Activated naive CD4-positive, alpha-beta T cell treated with anti-CD3 and anti-CD28 coated beads, Interleukin-2, amount 50 U/mL, for 72 hours (primary cell): Measurements from ENCODE around the gene HES4. TPM values are rescaled to one million over a fixed set of nuclear protein-coding genes. Genes with fewer than 3 reads are reported as not detected.
"Not testable (repeated sequence)": the region's sequence is repeated elsewhere in the genome, so short reads cannot be mapped to it uniquely, and the experiment has no call there.

ENCODE experiments used
- ATAC-seq, 2 donors: fragments of 150-1000 bp; cut with Tn5 transposase; 2 replicates each; pipeline ENCODE4 v1.10.0; 2021; ENCODE audit warnings: mild to moderate bottlenecking in 2 of 2, moderate library complexity in 2 of 2
- DNase-seq, 2 donors: peaks; one replicate each; pipeline ENCODE4 v3.0.0; 2021 to 2022; ENCODE audit warnings: low spot score in 2 of 2
- H3K27ac Mint-ChIP-seq, 2 donors: one replicate each; pipeline ENCODE4 v1.8.0; 2022; ENCODE audit warnings: mild to moderate bottlenecking in 2 of 2, mixed read lengths in 2 of 2
- H3K36me3 Mint-ChIP-seq, 2 donors: one replicate each; pipeline ENCODE4 v1.8.0; 2022; ENCODE audit warnings: mixed read lengths in 2 of 2
- H3K9me3 Mint-ChIP-seq, 2 donors: one replicate each; pipeline ENCODE4 v1.8.0; 2022; ENCODE audit warnings: mixed read lengths in 2 of 2
- total RNA-seq, 2 donors: library from RNA; stranded (reverse); gene quantifications; one replicate each; pipeline ENCODE4 v1.2.3, GENCODE V29; 2022

HES4 gene
- total RNA-seq, 2 donors from 2014 or later, result 3.2 to 4.4 TPM

GRCh38 chr1:979744-980072 is 20.2 kb downstream of the HES4 start:
- Mint-ChIP-seq H3K9me3 (no peaks in the 10 kb centered on the region), H3K36me3 (no peaks in the 10 kb centered on the region), H3K27ac (no peak overlapping the region)
- ATAC-seq, result no peak
- DNase-seq, result no peak

DNA sequence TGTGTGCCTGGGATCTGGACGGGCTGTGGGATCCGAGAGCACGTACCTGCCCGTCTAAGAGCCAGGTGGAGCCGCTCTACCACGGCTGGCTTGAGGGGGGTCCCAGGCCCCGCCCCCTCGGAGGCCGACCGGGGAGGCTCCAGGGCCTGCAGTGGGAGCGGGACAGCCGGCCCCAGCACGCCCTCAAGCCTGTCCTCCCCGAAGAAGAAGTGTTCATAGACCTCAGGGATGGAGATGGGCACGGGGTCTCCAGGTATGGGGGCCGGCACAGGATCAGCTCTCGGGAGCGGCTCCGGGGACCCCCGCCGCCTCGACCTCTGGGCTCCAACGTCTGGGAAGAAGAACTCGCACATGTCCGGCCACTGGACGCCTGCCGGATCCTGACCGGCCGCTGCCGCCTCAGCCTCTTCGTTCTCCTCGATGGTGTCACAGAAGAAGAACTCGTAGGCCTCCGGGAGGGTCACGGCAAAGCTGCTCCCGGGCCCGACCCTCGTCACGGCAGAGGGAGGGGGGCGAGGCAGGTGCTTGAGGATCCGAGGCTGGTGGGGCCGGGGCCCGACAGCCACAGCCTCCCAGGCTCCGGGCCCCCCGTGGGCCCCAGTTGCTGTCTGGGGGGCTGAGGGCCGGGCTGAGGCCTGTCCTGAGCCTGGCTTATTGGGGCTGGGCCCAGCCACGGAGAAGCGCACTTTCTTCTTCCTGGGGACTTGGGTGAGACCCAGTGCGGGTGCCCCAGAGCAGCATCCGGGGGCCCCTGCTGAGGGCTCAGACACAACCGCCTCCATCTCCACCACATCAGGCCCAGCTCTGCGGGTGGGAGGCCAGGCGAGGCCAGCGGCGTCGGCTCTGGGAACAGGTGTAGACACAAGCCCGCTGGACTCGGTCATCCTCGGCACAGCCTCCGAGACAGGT is 20.8 kb downstream of the HES4 start:
- H3K27ac Mint-ChIP-seq, result no peak overlapping the region
- DNase-seq (no peak), ATAC-seq (no peak)
- no peaks in the 10 kb centered on the region for H3K9me3 Mint-ChIP-seq
- no peaks in the 10 kb centered on the region for H3K36me3 Mint-ChIP-seq

GRCh38 chr1:978069-978834 is 21.6 kb downstream of the HES4 start:
- Mint-ChIP-seq H3K36me3 (no peaks in the 10 kb centered on the region), H3K27ac (no peak overlapping the region), H3K9me3 (no peaks in the 10 kb centered on the region)
- ATAC-seq (no peak), DNase-seq (no peak)

- not testable (repeated sequence) for ATAC-seq
Observed at GRCh38 chr1:976791-977190, 23.1 kb downstream of the HES4 start.

DNA sequence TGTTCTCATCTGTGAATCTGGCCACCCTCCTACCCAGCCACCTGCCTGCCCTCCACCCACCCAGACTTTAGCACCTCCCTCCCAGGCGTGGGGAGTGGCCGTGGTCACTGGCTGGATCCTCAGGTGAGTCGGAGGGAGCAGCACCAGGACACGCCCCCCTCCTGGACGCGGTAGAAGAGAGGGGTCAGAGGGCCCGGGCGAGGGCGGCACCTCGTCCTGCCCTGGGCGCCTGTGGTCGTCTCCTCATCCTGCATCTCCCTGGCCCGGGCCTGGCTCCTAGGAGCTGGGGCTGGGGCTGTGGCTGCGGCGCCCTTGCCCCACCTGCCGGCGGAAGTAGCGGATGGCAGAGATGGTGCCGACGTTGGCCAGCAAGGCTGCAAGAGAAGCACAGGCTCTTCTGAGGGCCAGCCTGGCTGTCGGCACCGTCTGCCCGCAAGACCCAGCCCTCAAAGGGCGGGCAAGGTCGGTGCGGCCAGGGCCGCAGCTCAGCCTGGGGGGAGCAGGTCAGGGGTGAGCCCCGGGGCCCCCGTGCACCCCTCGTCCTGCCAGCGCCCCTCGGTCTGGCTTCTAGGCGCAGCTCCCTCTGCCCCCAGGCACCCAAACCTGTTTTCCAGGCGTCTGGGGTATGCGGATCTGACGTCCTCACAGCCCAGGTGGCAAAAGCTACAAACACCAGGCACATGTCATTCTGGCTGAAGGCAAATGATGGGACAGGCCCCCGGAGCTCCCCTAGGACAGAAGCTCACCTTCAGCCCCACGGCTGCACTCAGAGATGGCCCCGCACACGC is 23.8 kb downstream of the HES4 start:
- Mint-ChIP-seq H3K27ac (no peak overlapping the region), H3K9me3 (no peaks in the 10 kb centered on the region), H3K36me3 (no peaks in the 10 kb centered on the region)
- peak; percentile 91 to 92 for ATAC-seq
- peak in 1 of 2 donors; percentile 75 for DNase-seq

More at GRCh38 chr1:976791-977190, 23.1 kb downstream of the HES4 start:
- not testable (repeated sequence) for H3K36me3 Mint-ChIP-seq, H3K27ac Mint-ChIP-seq, DNase-seq, H3K9me3 Mint-ChIP-seq

DNA sequence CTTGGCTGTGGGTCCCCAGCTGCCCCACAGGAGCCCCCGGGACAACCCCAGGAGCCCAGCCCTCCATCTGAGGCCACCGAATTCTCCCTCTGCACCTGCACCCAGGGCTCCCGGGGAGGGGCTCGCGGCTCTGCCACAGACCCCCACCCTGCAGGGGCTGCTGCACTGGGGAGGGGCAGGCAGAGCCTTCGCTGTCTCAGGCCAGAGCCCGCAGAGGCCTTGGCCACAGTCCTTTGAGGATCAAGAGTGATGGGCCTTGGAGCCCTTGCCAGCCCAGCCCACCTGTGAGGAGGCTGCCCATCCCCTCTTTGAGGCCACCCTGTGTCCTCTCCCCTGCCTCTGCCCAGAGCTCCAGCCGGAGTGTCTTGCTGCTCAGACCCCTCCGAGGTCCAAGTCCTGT is 24.5 kb downstream of the HES4 start:
- Mint-ChIP-seq H3K27ac (no peak overlapping the region), H3K36me3 (no peaks in the 10 kb centered on the region)

DNA sequence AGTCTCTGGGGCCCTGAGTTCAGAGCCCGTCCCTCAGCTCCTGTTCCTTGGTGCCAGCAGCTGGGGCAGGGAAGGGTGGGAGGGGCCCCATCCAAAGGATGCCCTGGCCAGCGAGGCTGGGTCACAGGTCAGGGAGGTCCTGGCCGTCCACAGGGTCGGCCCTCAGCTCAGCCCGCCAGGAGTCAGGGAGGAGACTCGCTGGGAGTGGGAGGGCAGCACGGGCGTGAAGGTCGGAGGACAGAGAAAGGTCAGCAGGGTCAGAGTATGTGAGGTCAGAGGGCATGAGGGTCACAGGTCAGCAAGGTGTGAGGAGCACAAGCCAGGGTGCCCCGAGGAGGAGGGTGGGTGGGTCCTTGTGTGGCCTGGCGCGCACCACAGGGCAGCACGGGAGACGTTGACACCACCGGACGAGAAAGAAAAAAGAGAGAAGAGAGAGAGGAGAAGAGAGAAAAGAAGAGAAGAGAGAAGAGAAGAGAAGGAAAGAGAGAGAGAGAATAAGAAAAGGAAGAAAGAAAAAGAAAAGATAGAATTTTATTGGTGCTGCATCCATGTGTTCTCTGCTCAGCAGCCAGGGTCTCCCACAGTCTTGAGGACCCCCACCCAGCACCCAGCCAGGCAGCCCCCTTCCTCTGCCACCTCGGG is 25.1 kb downstream of the HES4 start:
- DNase-seq (no peak), ATAC-seq (no peak)
- Mint-ChIP-seq H3K27ac (no peak overlapping the region), H3K9me3 (no peaks in the 10 kb centered on the region), H3K36me3 (no peaks in the 10 kb centered on the region)

More for the DNA sequence above, 24.5 kb downstream of the HES4 start:
- no peaks in the 10 kb centered on the region for H3K9me3 Mint-ChIP-seq
- DNase-seq (no peak), ATAC-seq (no peak)

DNA sequence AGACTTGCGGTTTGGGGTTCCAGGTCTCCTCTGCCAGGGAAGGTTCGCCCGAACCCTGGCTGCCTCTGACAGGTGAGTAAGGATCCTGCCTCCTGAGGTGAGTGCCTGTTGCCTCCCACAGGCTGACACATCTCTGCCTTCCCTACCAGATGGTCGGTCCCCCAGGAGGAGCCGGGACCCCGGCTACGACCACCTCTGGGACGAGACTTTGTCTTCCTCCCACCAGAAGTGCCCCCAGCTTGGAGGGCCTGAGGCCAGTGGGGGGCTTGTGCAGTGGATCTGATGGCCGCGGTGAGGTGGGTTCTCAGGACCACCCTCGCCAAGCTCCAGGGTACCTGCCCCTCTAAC is 25.6 kb downstream of the HES4 start:
- Mint-ChIP-seq H3K9me3 (peaks cover 0 to 5% of the 10 kb centered on the region in 2 donors), H3K27ac (no peak overlapping the region), H3K36me3 (no peaks in the 10 kb centered on the region)
- DNase-seq (no peak), ATAC-seq (no peak)

DNA sequence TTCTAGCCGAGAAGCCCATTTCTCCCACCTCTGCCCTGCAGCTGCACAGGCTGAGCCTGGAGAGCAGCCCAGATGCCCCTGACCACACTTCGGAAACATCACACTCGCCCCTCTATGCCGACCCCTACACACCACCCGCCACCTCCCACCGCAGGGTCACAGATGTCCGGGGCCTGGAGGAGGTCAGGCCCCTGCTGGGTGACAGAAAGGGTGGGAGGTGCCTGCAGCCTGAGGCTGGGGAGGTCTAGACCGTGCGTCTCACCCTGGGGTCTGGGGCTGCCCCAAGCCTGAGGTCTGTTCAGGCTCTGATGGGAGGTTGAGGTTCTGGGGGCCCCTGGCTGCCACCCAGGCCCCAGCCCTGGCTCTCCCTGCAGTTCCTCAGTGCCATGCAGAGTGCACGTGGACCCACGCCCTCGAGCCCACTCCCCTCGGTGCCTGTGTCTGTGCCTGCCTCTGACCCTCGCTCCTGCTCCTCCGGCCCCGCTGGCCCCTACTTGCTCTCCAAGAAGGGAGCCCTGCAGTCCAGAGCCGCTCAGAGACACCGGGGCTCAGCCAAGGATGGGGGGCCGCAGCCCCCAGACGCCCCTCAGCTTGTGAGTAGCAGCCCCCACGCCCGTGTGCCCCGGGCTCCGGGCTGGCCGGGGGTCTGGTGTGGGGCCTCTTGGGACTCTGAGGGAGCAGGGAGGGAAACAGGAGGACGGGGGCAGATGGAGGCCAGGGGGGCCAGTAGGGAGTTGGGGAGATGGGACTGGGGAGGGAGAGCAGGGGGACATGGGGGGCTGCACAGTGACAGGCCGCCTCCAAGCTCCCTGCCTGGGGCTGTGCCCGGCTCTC is 26.2 kb downstream of the HES4 start:
- H3K36me3 Mint-ChIP-seq, result no peaks in the 10 kb centered on the region
- no peak overlapping the region for H3K27ac Mint-ChIP-seq
- no peak for ATAC-seq

GRCh38 chr1:972726-973458 is 27.0 kb downstream of the HES4 start:
- Mint-ChIP-seq H3K36me3 (no peaks in the 10 kb centered on the region), H3K9me3 (peaks cover 0 to 7% of the 10 kb centered on the region in 2 donors), H3K27ac (no peak overlapping the region)
- DNase-seq, result no peak
- ATAC-seq, result no peak

More for the DNA sequence above, 26.2 kb downstream of the HES4 start:
- no peak for DNase-seq
- peaks cover 0 to 7% of the 10 kb centered on the region in 2 donors for H3K9me3 Mint-ChIP-seq

GRCh38 chr1:971751-972506 is 28.0 kb downstream of the HES4 start:
- ATAC-seq (no peak), DNase-seq (no peak)
- Mint-ChIP-seq H3K9me3 (peaks cover 0 to 7% of the 10 kb centered on the region in 2 donors), H3K27ac (no peak overlapping the region), H3K36me3 (no peaks in the 10 kb centered on the region)

GRCh38 chr1:970973-971730 is 28.7 kb downstream of the HES4 start:
- DNase-seq (no peak), ATAC-seq (no peak)
- Mint-ChIP-seq H3K36me3 (no peaks in the 10 kb centered on the region), H3K27ac (no peak overlapping the region), H3K9me3 (peaks cover 0 to 7% of the 10 kb centered on the region in 2 donors)

DNA sequence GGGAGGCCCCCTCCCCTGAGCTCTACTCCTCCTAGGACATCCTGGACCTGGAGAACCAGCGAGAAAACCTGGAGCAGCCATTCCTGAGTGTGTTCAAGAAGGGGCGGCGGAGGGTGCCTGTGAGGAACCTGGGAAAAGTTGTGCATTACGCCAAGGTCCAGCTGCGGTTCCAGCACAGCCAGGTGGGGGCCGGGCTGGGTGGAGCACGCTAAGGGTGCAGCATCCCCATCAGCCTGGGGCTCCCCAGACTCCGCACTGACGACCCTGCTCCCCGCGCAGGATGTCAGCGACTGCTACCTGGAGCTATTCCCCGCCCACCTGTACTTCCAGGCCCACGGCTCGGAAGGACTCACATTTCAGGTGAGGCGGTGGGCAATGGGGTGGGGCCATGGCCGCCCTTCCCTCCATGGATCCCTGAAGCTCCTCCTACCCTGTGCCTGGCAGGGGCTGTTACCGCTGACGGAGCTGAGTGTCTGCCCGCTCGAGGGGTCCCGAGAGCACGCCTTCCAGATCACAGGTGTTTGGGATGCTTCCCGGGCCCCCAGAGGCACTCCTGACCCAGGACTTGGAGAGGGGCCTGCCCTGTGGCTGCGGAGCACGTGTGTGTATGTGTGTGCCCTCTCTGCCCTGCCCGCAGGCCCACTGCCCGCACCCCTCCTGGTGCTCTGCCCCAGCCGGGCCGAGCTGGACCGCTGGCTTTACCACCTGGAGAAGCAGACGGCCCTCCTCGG is 29.5 kb downstream of the HES4 start:
- no peaks in the 10 kb centered on the region for H3K36me3 Mint-ChIP-seq

More for the DNA sequence above, 29.5 kb downstream of the HES4 start:
- no peak overlapping the region for H3K27ac Mint-ChIP-seq
- ATAC-seq, result no peak
- no peak for DNase-seq
- peaks cover 0 to 7% of the 10 kb centered on the region in 2 donors for H3K9me3 Mint-ChIP-seq
